Neural cell (in vitro differentiated cells): ENCODE data around the gene PARP12. TPM values are rescaled to one million over a fixed set of nuclear protein-coding genes. Genes with fewer than 3 reads are reported as not detected.

Experiments used
- H2AFZ ChIP-seq: fragments of 200-600, 300-800 bp; sonication (generic), shearing (Covaris generic); 2 replicates; pipeline ENCODE4 v1.6.0; 2014; ENCODE audit warnings: low read depth, mild to moderate bottlenecking, antibody characterized with exemption, low read length, moderate library complexity
- H3F3A ChIP-seq: fragments of 200-600 bp; shearing (Covaris generic); 2 replicates; pipeline ENCODE4 v1.6.1; 2016; ENCODE audit warnings: mild to moderate bottlenecking, moderate library complexity, mixed read lengths, antibody characterized with exemption, low read length; ENCODE audit not compliant: insufficient read depth, poor library complexity, severe bottlenecking
- H3K27ac ChIP-seq: fragments of 200-600, 300-800 bp; sonication (generic), shearing (Covaris generic); 2 replicates; pipeline ENCODE4 v1.5.1; 2014; ENCODE audit warnings: mild to moderate bottlenecking, low read length, moderate library complexity
- H3K27me3 ChIP-seq: fragments of 300-800, 200-600 bp; sonication (generic), shearing (Covaris generic); 2 replicates; pipeline ENCODE4 v1.6.0; 2014; ENCODE audit warnings: mild to moderate bottlenecking, low read depth, low read length, moderate library complexity; ENCODE audit not compliant: insufficient read depth
- H3K36me3 ChIP-seq: fragments of 300-800, 200-600 bp; sonication (generic), shearing (Covaris generic); 2 replicates; pipeline ENCODE4 v1.5.1; 2014; ENCODE audit warnings: mild to moderate bottlenecking, antibody characterized with exemption, low read length, moderate library complexity; ENCODE audit not compliant: insufficient read depth
- H3K4me2 ChIP-seq: fragments of 300-800, 200-600 bp; sonication (generic), shearing (Covaris generic); 2 replicates; pipeline ENCODE4 v1.6.0; 2014; ENCODE audit warnings: mild to moderate bottlenecking, low read length
- H3K4me3 ChIP-seq: fragments of 300-800, 200-600 bp; sonication (generic), shearing (Covaris generic); 2 replicates; pipeline ENCODE4 v1.5.1; 2014; ENCODE audit warnings: mild to moderate bottlenecking, low read length, moderate library complexity
- H3K79me2 ChIP-seq: fragments of 200-600 bp; shearing (Covaris generic); replicated peaks from 2 replicates; pipeline ENCODE4 v1.6.0; 2014; ENCODE audit warnings: mild to moderate bottlenecking, low read length, moderate library complexity; ENCODE audit not compliant: insufficient read depth
- H3K9ac ChIP-seq: fragments of 300-800, 200-600 bp; sonication (generic), shearing (Covaris generic); 2 replicates; pipeline ENCODE4 v1.6.1; 2016; ENCODE audit warnings: mild to moderate bottlenecking, low read length, mixed read lengths
- H3K9me2 ChIP-seq: fragments of 200-600 bp; shearing (Covaris generic); 2 replicates; pipeline ENCODE4 v1.6.1; 2016; ENCODE audit warnings: mild to moderate bottlenecking, low read length, mixed read lengths; ENCODE audit not compliant: insufficient read depth
- H3K9me3 ChIP-seq: fragments of 200-600, 300-800 bp; sonication (generic), shearing (Covaris generic); 2 replicates; pipeline ENCODE4 v1.6.1; 2016; ENCODE audit warnings: mild to moderate bottlenecking, mixed run types, low read length, moderate library complexity, mixed read lengths
- H4K20me1 ChIP-seq: fragments of 200-600 bp; shearing (Covaris generic); 2 replicates; pipeline ENCODE4 v1.6.1; 2016; ENCODE audit warnings: mild to moderate bottlenecking, mixed run types; ENCODE audit not compliant: insufficient read depth
- CTCF ChIP-seq: fragments of 450-650 bp; IDR thresholded peaks from 2 replicates; pipeline ENCODE4 v1.5.1; 2014; ENCODE audit warnings: antibody characterized with exemption, mild to moderate bottlenecking, moderate library complexity; ENCODE audit not compliant: poor library complexity, severe bottlenecking
- EP300 ChIP-seq: fragments of 450-650 bp; conservative IDR thresholded peaks from 2 replicates; pipeline ENCODE4 v1.6.1; 2014; ENCODE audit warnings: antibody characterized with exemption, mild to moderate bottlenecking, moderate library complexity; ENCODE audit not compliant: poor library complexity, severe bottlenecking
- EZH2 ChIP-seq: fragments of 200-600, 300-800 bp; shearing (Covaris generic), sonication (generic); IDR thresholded peaks from 2 replicates; pipeline ENCODE4 v1.6.1; 2014; ENCODE audit warnings: antibody characterized with exemption, low read length, borderline replicate concordance, mild to moderate bottlenecking; ENCODE audit not compliant: insufficient read depth, poor library complexity, severe bottlenecking
- MXI1 ChIP-seq: fragments of 450-650 bp; conservative IDR thresholded peaks from 2 replicates; pipeline ENCODE4 v1.6.1; 2014; ENCODE audit warnings: antibody characterized with exemption, mild to moderate bottlenecking; ENCODE audit not compliant: poor library complexity, severe bottlenecking
- POLR2AphosphoS5 ChIP-seq: IDR thresholded peaks from 2 replicates; pipeline ENCODE4 v1.6.1; 2012
- RAD21 ChIP-seq: fragments of 450-650 bp; conservative IDR thresholded peaks from 2 replicates; pipeline ENCODE4 v1.6.1; 2014; ENCODE audit warnings: antibody characterized with exemption, mild to moderate bottlenecking, moderate library complexity
- REST ChIP-seq: IDR thresholded peaks from 2 replicates; pipeline ENCODE4 v1.6.1; 2012; ENCODE audit warnings: borderline replicate concordance
- SMC3 ChIP-seq: fragments of 450-650 bp; conservative IDR thresholded peaks from 2 replicates; pipeline ENCODE4 v1.6.1; 2014; ENCODE audit warnings: antibody characterized with exemption, mild to moderate bottlenecking, moderate library complexity; ENCODE audit not compliant: poor library complexity
- TAF1 ChIP-seq: IDR thresholded peaks from 2 replicates; pipeline ENCODE4 v1.6.1; 2012; ENCODE audit warnings: low read depth
- polyA plus RNA-seq: library from polyadenylated mRNA; depleted of rRNA; stranded (reverse); fragments of >200 nt; gene quantifications from 2 replicates; pipeline ENCODE4 v1.2.3, GENCODE V29; 2014

PARP12 gene
- polyA plus RNA-seq, 1 donor from 2014 or later = not detected

GRCh38 chr7:139990571-139991268 lies 72.0 kb downstream of the PARP12 start:
- no peaks in the 10 kb centered on the region for H3K9me3 ChIP-seq
- no peak for TF ChIP-seq REST
- TF ChIP-seq CTCF = no peak
- TF ChIP-seq EZH2 = no peak
- no peak for TF ChIP-seq RAD21
- no peak for TF ChIP-seq MXI1
- no peak for TF ChIP-seq POLR2AphosphoS5
- TF ChIP-seq SMC3 = no peak
- TF ChIP-seq EP300 = no peak
- TF ChIP-seq TAF1 = no peak
- no peaks in the 10 kb centered on the region for H3F3A ChIP-seq
- H3K36me3 ChIP-seq = no peaks in the 10 kb centered on the region
- H3K4me3 ChIP-seq = no peak overlapping the region
- no peak overlapping the region for H3K27ac ChIP-seq
- no peak overlapping the region for H2AFZ ChIP-seq
- H3K9me2 ChIP-seq = no peaks in the 10 kb centered on the region
- H3K4me2 ChIP-seq = no peak overlapping the region
- H3K9ac ChIP-seq = no peak overlapping the region
- H3K79me2 ChIP-seq = no peaks in the 10 kb centered on the region
- H3K27me3 ChIP-seq = no peaks in the 10 kb centered on the region
- no peaks in the 10 kb centered on the region for H4K20me1 ChIP-seq

- Histone ChIP-seq H3K9me2 (no peaks in the 10 kb centered on the region), H4K20me1 (no peaks in the 10 kb centered on the region), H3K27ac (no peak overlapping the region), H3K36me3 (no peaks in the 10 kb centered on the region), H3K4me3 (no peak overlapping the region), H3K9ac (no peak overlapping the region), H3F3A (no peaks in the 10 kb centered on the region), H2AFZ (no peak overlapping the region), H3K27me3 (no peaks in the 10 kb centered on the region), H3K4me2 (no peak overlapping the region), H3K9me3 (no peaks in the 10 kb centered on the region), H3K79me2 (no peaks in the 10 kb centered on the region)
- TF ChIP-seq CTCF (no peak), REST (no peak), POLR2AphosphoS5 (no peak), TAF1 (no peak), MXI1 (no peak), EP300 (no peak), EZH2 (no peak), RAD21 (no peak), SMC3 (no peak)
Measured at GRCh38 chr7:139990142-139990535, 72.6 kb downstream of the PARP12 start.
